Measurements from ENCODE around the gene SLC25A33. TPM values are rescaled to one million over a fixed set of nuclear protein-coding genes. Genes with fewer than 3 reads are reported as not detected.

The SLC25A33 gene
- total RNA-seq, 2 donors from 2014 or later = 9.6 to 13.6 TPM

DNA sequence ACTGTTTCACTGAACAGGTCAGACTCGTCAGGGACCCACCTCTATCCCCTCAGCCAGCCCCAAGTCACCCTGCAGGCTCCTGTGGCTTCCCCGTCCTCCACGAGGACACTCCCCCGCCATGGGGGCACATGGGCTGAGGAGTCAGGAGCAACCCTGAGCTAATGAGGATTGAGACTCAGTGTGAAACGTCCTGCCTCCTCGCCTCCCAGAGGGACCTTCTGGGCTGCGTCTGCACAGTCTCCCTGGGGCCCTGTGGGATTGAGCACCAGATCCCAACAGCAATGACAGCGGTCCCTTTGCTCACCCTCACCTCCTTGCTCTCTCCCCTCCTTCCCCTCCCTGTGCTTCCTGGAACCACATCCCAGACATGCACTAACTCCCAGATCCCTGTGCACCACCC lies 18.9 kb upstream of the SLC25A33 start:
- 81 to 83% methylated on average over 6 to 8 of the region's 8 CpGs for WGBS, 2 experiments (ENCODE audit: insufficient coverage in 1 of 2, insufficient read length in 1 of 2)
- Histone ChIP-seq H3K9ac (ENCODE audit: extremely low read depth, low read length, poor library complexity, severe bottlenecking) (no peak overlapping the region), H3K27me3 (ENCODE audit: control insufficient read depth, insufficient read depth, low read length, poor library complexity, severe bottlenecking) (no peaks in the 10 kb centered on the region), H3K4me3 (ENCODE audit: low read length) (no peak overlapping the region), H3K9me3 (ENCODE audit: control insufficient read depth, low read length) (no peaks in the 10 kb centered on the region), H3K27ac (ENCODE audit: low read depth, low read length) (no peak overlapping the region), H3K4me1 (ENCODE audit: control insufficient read depth, insufficient read depth, low read length) (no peaks in the 10 kb centered on the region), H3K36me3 (ENCODE audit: control insufficient read depth, insufficient read depth, low read length) (no peaks in the 10 kb centered on the region)
- Mint-ChIP-seq H3K4me3 (no peak overlapping the region), H3K36me3 (ENCODE audit: low read depth) (no peaks in the 10 kb centered on the region), H3K4me1 (no peaks in the 10 kb centered on the region), H3K27ac (no peak overlapping the region), H3K9me3 (no peaks in the 10 kb centered on the region), H3K27me3 (ENCODE audit: insufficient read depth) (no peaks in the 10 kb centered on the region)
- TF ChIP-seq, protein P1, sequence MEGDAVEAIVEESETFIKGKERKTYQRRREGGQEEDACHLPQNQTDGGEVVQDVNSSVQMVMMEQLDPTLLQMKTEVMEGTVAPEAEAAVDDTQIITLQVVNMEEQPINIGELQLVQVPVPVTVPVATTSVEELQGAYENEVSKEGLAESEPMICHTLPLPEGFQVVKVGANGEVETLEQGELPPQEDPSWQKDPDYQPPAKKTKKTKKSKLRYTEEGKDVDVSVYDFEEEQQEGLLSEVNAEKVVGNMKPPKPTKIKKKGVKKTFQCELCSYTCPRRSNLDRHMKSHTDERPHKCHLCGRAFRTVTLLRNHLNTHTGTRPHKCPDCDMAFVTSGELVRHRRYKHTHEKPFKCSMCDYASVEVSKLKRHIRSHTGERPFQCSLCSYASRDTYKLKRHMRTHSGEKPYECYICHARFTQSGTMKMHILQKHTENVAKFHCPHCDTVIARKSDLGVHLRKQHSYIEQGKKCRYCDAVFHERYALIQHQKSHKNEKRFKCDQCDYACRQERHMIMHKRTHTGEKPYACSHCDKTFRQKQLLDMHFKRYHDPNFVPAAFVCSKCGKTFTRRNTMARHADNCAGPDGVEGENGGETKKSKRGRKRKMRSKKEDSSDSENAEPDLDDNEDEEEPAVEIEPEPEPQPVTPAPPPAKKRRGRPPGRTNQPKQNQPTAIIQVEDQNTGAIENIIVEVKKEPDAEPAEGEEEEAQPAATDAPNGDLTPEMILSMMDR (conservative IDR thresholded peaks at IDR 0.05) = no peak
- peak; percentile 51 for DNase-seq

DNA sequence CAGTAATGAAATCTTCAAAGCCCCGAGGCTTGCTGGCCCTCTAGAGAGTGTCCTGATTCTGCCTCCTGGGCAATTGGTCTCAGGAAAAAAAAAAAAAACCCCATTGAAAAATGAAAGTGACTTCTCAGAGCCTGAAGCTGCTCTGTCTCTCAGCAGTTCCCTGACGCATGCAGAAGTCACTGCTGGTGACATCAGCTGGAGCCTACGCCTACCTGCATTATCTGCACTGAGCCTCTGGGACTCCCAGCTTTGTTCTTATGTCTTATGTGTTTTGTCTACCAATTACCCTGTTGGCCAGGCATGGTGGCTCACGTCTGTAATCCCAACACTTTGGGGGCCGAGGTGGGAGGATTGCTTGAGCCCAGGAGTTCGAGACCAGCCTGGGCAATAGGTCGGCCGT lies 10.1 kb upstream of the SLC25A33 start:
- DNase-seq = no peak
- no peak overlapping the region for H3K4me3 Mint-ChIP-seq
- H3K9me3 Mint-ChIP-seq = no peaks in the 10 kb centered on the region
- Histone ChIP-seq H3K9me3 (ENCODE audit: control insufficient read depth, low read length) (no peaks in the 10 kb centered on the region), H3K27ac (ENCODE audit: low read depth, low read length) (no peak overlapping the region), H3K4me3 (ENCODE audit: low read length) (no peak overlapping the region), H3K36me3 (ENCODE audit: control insufficient read depth, insufficient read depth, low read length) (no peaks in the 10 kb centered on the region), H3K27me3 (ENCODE audit: control insufficient read depth, insufficient read depth, low read length, poor library complexity, severe bottlenecking) (no peaks in the 10 kb centered on the region), H3K4me1 (ENCODE audit: control insufficient read depth, insufficient read depth, low read length) (no peaks in the 10 kb centered on the region), H3K9ac (ENCODE audit: extremely low read depth, low read length, poor library complexity, severe bottlenecking) (no peak overlapping the region)
- no peaks in the 10 kb centered on the region for H3K27me3 Mint-ChIP-seq (ENCODE audit: insufficient read depth)
- H3K27ac Mint-ChIP-seq = no peak overlapping the region
- H3K4me1 Mint-ChIP-seq = no peaks in the 10 kb centered on the region
- no peaks in the 10 kb centered on the region for H3K36me3 Mint-ChIP-seq (ENCODE audit: low read depth)
- TF ChIP-seq, protein P1 (conservative IDR thresholded peaks at IDR 0.05) = no peak
- 78 to 86% methylated on average over 4 to 8 of the region's 8 CpGs for WGBS, 2 experiments (ENCODE audit: insufficient coverage in 1 of 2, insufficient read length in 1 of 2)

DNA sequence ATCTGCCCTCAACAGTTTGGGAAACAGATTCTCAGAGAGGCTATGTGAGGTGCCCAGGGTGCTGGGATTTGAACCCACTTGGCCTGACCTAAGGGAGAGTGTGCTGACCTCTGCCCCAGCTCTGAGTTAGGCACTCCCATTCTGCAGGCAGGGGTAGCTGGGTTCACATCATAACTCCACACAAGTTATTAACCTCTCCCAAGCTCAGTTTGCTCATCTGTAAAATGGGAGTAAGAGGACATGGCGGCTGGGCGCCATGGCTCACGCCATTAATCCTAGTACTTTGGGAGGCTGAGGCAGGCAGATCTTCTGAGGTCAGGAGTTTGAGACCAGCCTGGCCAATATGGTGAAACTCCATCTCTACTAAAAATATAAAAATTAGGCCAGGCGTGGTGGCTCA lies 8.9 kb upstream of the SLC25A33 start:
- 96% methylated on average over 4 of the region's 4 CpGs for WGBS, 2 experiments (ENCODE audit: insufficient coverage in 1 of 2, insufficient read length in 1 of 2)
- H3K9me3 Mint-ChIP-seq = no peaks in the 10 kb centered on the region
- no peak overlapping the region for H3K4me3 Mint-ChIP-seq
- no peaks in the 10 kb centered on the region for H3K4me1 Mint-ChIP-seq
- Histone ChIP-seq H3K27me3 (ENCODE audit: control insufficient read depth, insufficient read depth, low read length, poor library complexity, severe bottlenecking) (no peaks in the 10 kb centered on the region), H3K27ac (ENCODE audit: low read depth, low read length) (no peak overlapping the region), H3K9ac (ENCODE audit: extremely low read depth, low read length, poor library complexity, severe bottlenecking) (no peak overlapping the region), H3K4me1 (ENCODE audit: control insufficient read depth, insufficient read depth, low read length) (no peaks in the 10 kb centered on the region), H3K9me3 (ENCODE audit: control insufficient read depth, low read length) (no peaks in the 10 kb centered on the region), H3K4me3 (ENCODE audit: low read length) (no peak overlapping the region), H3K36me3 (ENCODE audit: control insufficient read depth, insufficient read depth, low read length) (no peaks in the 10 kb centered on the region)
- H3K36me3 Mint-ChIP-seq (ENCODE audit: low read depth) = no peaks in the 10 kb centered on the region
- H3K27me3 Mint-ChIP-seq (ENCODE audit: insufficient read depth) = no peaks in the 10 kb centered on the region
- DNase-seq = no peak
- TF ChIP-seq, protein P1 (conservative IDR thresholded peaks at IDR 0.05) = no peak
- no peak overlapping the region for H3K27ac Mint-ChIP-seq
